NCI-H2171 treated with DMSO at 0.1 percent for 48 hours (cell line): ENCODE results near the gene RAPGEF1.

ENCODE experiments used
- DNase-seq: peaks from one replicate; lab custom pipeline; 2025; lab: John Stamatoyannopoulos, UW

Gene RAPGEF1

DNA sequence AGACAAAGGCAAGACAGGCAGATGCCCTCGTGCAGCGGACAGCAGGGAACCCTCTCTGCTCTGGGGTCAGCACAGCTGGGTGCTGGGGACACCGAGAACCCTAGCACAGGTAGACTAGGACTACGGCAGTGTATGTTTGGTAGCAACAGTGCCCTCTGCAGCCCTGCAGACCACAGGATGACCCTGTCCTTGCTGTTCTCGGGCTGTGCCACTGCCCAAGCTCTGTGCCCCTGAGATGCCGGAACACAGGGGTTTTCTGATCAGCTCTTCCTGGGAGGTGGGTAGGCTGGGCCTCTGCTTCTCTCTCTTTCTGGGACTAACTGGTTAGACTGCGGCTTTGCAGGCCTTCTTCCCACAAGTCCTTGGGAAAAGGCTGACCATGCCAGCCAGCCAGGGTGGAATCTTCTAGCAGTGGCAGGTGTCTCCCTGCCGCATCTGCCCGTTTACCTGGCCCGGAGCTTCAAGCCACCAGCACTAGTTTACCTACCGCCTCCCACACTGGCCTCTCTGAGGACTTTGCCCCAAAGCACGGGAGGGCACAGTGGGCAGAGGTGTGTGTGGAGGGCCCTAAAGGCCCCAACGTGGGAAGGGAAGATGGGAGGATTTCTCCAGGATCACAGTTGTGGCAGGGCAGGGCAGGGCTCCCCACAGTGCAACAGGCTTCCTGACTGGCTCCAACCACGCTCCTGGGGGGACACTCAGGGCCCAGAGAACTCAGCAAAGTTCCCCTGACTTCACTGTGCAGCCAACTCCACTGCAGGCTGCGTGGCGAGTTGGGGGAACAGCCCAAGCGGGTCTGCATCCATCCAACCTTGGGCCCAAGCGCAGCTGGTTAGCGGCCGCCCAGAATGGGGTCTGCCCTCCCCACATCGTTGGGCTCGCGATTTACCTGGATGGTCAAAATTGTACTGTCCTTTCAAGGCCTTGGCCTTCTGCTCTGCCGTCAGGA, 210.0 kb downstream of the RAPGEF1 start:
- DNase-seq, result no peak

DNA sequence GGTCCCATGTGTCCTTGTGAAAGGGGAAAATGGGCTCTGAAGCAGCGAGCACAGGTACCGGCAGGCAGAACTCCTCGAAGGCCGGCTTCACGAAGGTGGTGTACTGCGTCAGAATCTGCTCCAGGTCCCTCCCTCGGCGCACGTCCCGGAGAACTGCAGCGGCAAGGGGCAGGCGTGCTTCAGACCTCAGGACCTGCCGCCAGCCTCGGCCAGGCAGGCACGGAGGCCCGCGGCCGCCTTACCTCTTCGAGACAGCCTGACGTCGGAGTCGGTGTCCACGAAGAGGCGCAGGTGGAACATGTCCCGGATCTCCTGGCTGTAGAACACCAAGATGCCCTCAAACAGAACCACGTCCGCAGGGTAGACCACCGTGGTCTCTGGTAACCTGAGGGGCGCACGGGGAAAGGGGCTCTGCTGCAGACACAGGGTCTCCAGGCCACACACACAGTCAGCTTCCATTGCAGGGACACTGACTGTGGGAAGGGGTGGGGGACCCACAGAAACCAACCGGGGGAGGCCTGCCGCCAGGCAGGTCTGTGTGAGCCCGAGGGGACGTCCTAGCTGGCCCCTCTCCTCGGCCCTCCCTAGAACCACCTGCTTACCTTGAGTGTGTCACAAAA, 210.9 kb downstream of the RAPGEF1 start:
- DNase-seq, result no peak

DNA sequence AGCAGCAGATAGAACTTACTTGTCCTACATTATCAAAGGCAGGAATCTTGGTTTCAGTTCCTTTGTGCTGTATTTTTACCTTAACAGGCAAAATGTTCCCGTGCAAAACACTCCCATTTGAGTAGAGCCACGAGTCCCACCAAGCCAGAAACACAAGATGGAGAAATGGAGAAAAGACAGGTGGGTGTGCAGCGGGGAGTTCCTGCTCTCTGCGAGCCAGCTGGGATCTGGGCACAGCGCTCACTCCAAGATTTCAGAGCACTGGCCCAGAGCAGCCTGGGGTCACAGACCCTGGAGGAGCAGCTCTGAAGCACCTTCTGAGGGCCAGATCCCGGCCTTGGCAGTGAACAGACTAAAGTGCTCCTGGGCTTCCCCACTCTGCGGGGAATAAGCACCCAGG, 211.7 kb downstream of the RAPGEF1 start:
- no peak for DNase-seq
